Endothelial cell of umbilical vein (primary cell): Measurements from ENCODE around the gene KCNA2. TPM values are rescaled to one million over a fixed set of nuclear protein-coding genes. Genes with fewer than 3 reads are reported as not detected.

Experiments used
- BruUV-seq: library from RNA; stranded (reverse); fragments of 400-500 nt; replicated peaks from 2 replicates; lab custom pipeline; 2021; lab: Mats Ljungman, UMichigan
- CTCF ChIA-PET: fragments of 300-600, 350-600 bp; sonication (Branson Sonifier 250); formaldehyde crosslinking; loops from one replicate; lab custom pipeline; 2021; ENCODE audit warnings: antibody characterized with exemption, inconsistent platforms; lab: Charles Lee
- POLR2A ChIA-PET: fragments of 300-600, 350-600 bp; sonication (Branson Sonifier 250); formaldehyde crosslinking; loops from one replicate; lab custom pipeline; 2021; ENCODE audit warnings: antibody characterized with exemption, inconsistent platforms; lab: Charles Lee
- DNase-seq: peaks from one replicate; pipeline ENCODE4 v3.0.0-alpha.2; 2011; ENCODE audit warnings: low read depth, low spot score
- FAIRE-seq: peaks from 2 replicates; lab custom pipeline; 2011; peaks lifted over from hg19 to GRCh38; lab: Jason Lieb, UNC
- H2AFZ ChIP-seq: 2 replicates; pipeline ENCODE4 v1.6.0; 2012; ENCODE audit warnings: low read depth, low read length, control low read depth, inconsistent platforms
- H3K27ac ChIP-seq: 2 replicates; pipeline ENCODE4 v1.5.1; 2011; ENCODE audit warnings: low read depth, mild to moderate bottlenecking, control low read depth, low read length, moderate library complexity; ENCODE audit not compliant: insufficient read depth
- H3K27me3 ChIP-seq, 2 experiments: 2 replicates each; pipeline versions ENCODE4 v1.6.0 to v1.6.1; 2011; ENCODE audit warnings: low read length in 2 of 2, mixed read lengths in 1 of 2; ENCODE audit not compliant: control insufficient read depth in 2 of 2, insufficient read depth in 2 of 2
- H3K36me3 ChIP-seq, 2 experiments: 2 replicates in 1 of 2; 3 replicates in 1 of 2; pipeline ENCODE4 v1.5.1; 2011; ENCODE audit warnings: low read length in 2 of 2, mild to moderate bottlenecking in 1 of 2, moderate library complexity in 1 of 2; ENCODE audit not compliant: control insufficient read depth in 2 of 2, insufficient read depth in 2 of 2; ENCODE audit errors: extremely low read depth in 1 of 2
- H3K4me1 ChIP-seq: 3 replicates; pipeline ENCODE4 v1.5.1; 2011; ENCODE audit warnings: mild to moderate bottlenecking, low read length; ENCODE audit not compliant: control insufficient read depth, insufficient read depth; ENCODE audit errors: extremely low read depth
- H3K4me2 ChIP-seq: 2 replicates; pipeline ENCODE4 v1.6.1; 2011; ENCODE audit warnings: low read length, control low read depth, mixed read lengths; ENCODE audit not compliant: insufficient read depth
- H3K4me3 ChIP-seq, 3 experiments: fragments of 200-600 bp in 1 of 3; sonication (generic), shearing (Covaris generic) in 1 of 3; replicated peaks in 1 of 3; 2 replicates each; pipeline ENCODE4 v1.5.1; 2011 to 2016; ENCODE audit warnings: control low read depth in 3 of 3, low read length in 3 of 3, mild to moderate bottlenecking in 2 of 3, inconsistent platforms in 1 of 3, low read depth in 1 of 3, moderate library complexity in 1 of 3; ENCODE audit not compliant: insufficient read depth in 1 of 3
- H3K79me2 ChIP-seq: 2 replicates; pipeline ENCODE4 v1.6.0; 2012; ENCODE audit warnings: low read length, inconsistent platforms; ENCODE audit not compliant: control insufficient read depth, insufficient read depth
- H3K9ac ChIP-seq: replicated peaks from 2 replicates; pipeline ENCODE3; 2011; ENCODE audit warnings: low read length, control low read depth; ENCODE audit not compliant: insufficient read depth; ENCODE audit errors: extremely low read depth
- H3K9me1 ChIP-seq: replicated peaks from 3 replicates; pipeline ENCODE4 v1.6.0; 2011; ENCODE audit warnings: mild to moderate bottlenecking, low read length; ENCODE audit not compliant: control insufficient read depth, insufficient read depth; ENCODE audit errors: extremely low read depth
- H3K9me3 ChIP-seq: replicated peaks from 2 replicates; pipeline ENCODE4 v1.5.1; 2012; ENCODE audit warnings: low read length, inconsistent platforms; ENCODE audit not compliant: control insufficient read depth, insufficient read depth
- H4K20me1 ChIP-seq: replicated peaks from 2 replicates; pipeline ENCODE3; 2011; ENCODE audit warnings: mild to moderate bottlenecking, low read length; ENCODE audit not compliant: control insufficient read depth, insufficient read depth; ENCODE audit errors: extremely low read depth
- EZH2 ChIP-seq: IDR thresholded peaks from 2 replicates; pipeline ENCODE4 v1.6.1; 2012; ENCODE audit warnings: borderline replicate concordance, low read depth, mild to moderate bottlenecking, moderate library complexity, low read length, inconsistent platforms; ENCODE audit not compliant: severe bottlenecking
- FOS ChIP-seq: IDR thresholded peaks from 2 replicates; pipeline ENCODE4 v1.6.1; 2011; ENCODE audit warnings: mild to moderate bottlenecking, low read length, moderate library complexity, borderline replicate concordance; ENCODE audit not compliant: insufficient read depth
- GATA2 ChIP-seq: IDR thresholded peaks from 2 replicates; pipeline ENCODE4 v1.7.0; 2011; ENCODE audit warnings: low read depth, mild to moderate bottlenecking, moderate library complexity, mixed read lengths, low read length; ENCODE audit not compliant: insufficient read length, insufficient read depth
- JUN ChIP-seq: IDR thresholded peaks from 2 replicates; pipeline ENCODE4 v1.6.1; 2011; ENCODE audit warnings: borderline replicate concordance, low read depth; ENCODE audit not compliant: insufficient read length, insufficient read depth
- MYC ChIP-seq: IDR thresholded peaks from one replicate; pipeline ENCODE4 v1.6.1; 2011; ENCODE audit warnings: mild to moderate bottlenecking, low read depth, low read length
- POLR2A ChIP-seq: IDR thresholded peaks from 2 replicates; pipeline ENCODE4 v1.6.1; 2012; ENCODE audit warnings: low read depth, mild to moderate bottlenecking, control low read depth, low read length
- POLR2AphosphoS5 ChIP-seq: IDR thresholded peaks from 2 replicates; pipeline ENCODE4 v1.6.1; 2012; ENCODE audit warnings: low read depth, mild to moderate bottlenecking, control low read depth, low read length, moderate library complexity; ENCODE audit not compliant: insufficient read depth
- dilution Hi-C: fragments of 300-500 bp; cut with MboI; formaldehyde crosslinking; loops from one replicate; pipeline ENCODE4 v1.15.0; 2019; ENCODE audit warnings: low sequenced_read_pairs; ENCODE audit not compliant: extremely low pct_ligation_motif_present
- intact Hi-C: fragments of 100-400 bp; cut with micrococcal nuclease; formaldehyde crosslinking; loops from one replicate; pipeline ENCODE4 v1.10.0; 2022
- polyA plus RNA-seq, 4 experiments: library from polyadenylated mRNA; depleted of rRNA in 3 of 4; stranded (reverse) in 3 of 4; unstranded in 1 of 4; fragments of >200 nt; gene quantifications; 2 replicates each; pipeline versions ENCODE4 v1.2.1 to v1.2.3, GENCODE V29; 2011 to 2012; ENCODE audit warnings: missing spikeins in 1 of 4
- total RNA-seq: library from RNA; stranded (reverse); gene quantifications from 2 replicates; pipeline ENCODE4 v1.2.3, GENCODE V29; 2021
- TF ChIP-seq, protein P1 (sequence below), 2 donors: IDR thresholded peaks; 1 replicate in 1 of 2; 2 replicates in 1 of 2; pipeline ENCODE4 v1.5.1; 2011; ENCODE audit warnings: low read length in 2 of 2, mild to moderate bottlenecking in 2 of 2, moderate library complexity in 2 of 2, control low read depth in 1 of 2, inconsistent platforms in 1 of 2, low read depth in 1 of 2; ENCODE audit not compliant: insufficient read depth in 1 of 2; ENCODE audit errors: extremely low read depth in 1 of 2
- TF ChIP-seq, protein P2 (sequence below): IDR thresholded peaks from 2 replicates; pipeline ENCODE4 v1.6.1; 2011; ENCODE audit not compliant: insufficient read depth, insufficient read length

Gene KCNA2
- total and polyA plus RNA-seq, 2 donors (not counting 3 experiments of a cell fraction or from before 2014, with no cell fraction given) = not detected

DNA sequence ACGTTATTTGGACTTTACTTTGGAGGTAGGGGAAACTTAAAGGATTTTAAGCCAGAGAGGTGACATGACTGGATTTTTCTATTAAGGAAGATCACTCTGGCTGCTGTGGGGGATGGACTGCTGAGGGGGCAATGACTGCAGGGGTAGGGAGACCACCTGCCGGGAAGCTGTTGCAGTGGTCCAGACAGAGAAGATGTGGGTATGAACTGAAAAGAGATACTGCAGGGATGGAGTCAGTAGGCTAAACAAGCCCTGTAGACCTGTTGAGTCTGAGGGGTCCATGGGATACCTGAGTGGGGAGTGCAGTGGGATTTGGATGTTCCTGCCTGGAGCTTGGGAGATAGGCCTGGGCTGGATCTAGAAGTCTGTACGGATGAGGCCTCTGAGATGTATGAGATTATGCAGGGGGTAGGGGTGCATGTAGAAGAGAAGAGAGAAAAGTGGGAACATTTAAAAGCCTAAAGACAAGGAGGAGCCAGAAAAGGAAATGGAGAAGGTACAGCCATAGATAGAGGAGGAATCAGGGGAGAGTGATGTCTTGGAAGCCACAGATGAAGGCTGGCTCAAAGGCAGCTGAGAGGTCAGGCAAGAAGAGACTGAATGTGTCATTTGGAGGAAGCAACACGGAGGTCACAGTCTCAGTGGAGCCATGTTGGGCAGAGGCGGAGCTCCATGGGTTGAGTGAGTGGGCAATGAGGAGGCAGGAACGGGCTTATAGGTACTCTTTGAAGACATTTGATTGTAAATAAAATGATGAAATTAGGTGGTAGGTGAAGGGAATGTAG is 25.9 kb upstream of the KCNA2 start:
- FAIRE-seq (no peak), DNase-seq (no peak)
- ChIA-PET POLR2A (no interaction called here), CTCF (interaction anchor here (1.1 to 2.2 kb wide), 3 partner anchors 133 to 152 kb away, joined by 4 to 15 read pairs (median 5); no protein-coding TSS in a partner anchor)
- Histone ChIP-seq H2AFZ (no peak overlapping the region), H3K9me3 (no peaks in the 10 kb centered on the region), H3K4me2 (no peak overlapping the region), H3K4me1 (no peaks in the 10 kb centered on the region), H3K9ac (no peak overlapping the region), H3K9me1 (no peaks in the 10 kb centered on the region), H3K36me3 (no peaks in the 10 kb centered on the region), H3K4me3 (no peak overlapping the region), H3K27ac (no peak overlapping the region), H3K79me2 (no peaks in the 10 kb centered on the region), H3K27me3 (peaks cover 0 to 2% of the 10 kb centered on the region in 2 experiments), H4K20me1 (no peaks in the 10 kb centered on the region)
- dilution Hi-C loops (no loop called here), intact Hi-C loops (no loop called here)
- no TSS peak for BruUV-seq
- TF ChIP-seq POLR2A = no peak
- TF ChIP-seq EZH2 = no peak
- TF ChIP-seq POLR2AphosphoS5 = no peak
- TF ChIP-seq JUN = no peak
- TF ChIP-seq FOS = no peak
- TF ChIP-seq, protein P1, sequence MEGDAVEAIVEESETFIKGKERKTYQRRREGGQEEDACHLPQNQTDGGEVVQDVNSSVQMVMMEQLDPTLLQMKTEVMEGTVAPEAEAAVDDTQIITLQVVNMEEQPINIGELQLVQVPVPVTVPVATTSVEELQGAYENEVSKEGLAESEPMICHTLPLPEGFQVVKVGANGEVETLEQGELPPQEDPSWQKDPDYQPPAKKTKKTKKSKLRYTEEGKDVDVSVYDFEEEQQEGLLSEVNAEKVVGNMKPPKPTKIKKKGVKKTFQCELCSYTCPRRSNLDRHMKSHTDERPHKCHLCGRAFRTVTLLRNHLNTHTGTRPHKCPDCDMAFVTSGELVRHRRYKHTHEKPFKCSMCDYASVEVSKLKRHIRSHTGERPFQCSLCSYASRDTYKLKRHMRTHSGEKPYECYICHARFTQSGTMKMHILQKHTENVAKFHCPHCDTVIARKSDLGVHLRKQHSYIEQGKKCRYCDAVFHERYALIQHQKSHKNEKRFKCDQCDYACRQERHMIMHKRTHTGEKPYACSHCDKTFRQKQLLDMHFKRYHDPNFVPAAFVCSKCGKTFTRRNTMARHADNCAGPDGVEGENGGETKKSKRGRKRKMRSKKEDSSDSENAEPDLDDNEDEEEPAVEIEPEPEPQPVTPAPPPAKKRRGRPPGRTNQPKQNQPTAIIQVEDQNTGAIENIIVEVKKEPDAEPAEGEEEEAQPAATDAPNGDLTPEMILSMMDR (IDR thresholded peaks at IDR 0.05; ENCODE audit: extremely low read depth in 1 of 2, insufficient read depth in 1 of 2, low read depth in 1 of 2, low read length in 2 of 2) = no peak
- TF ChIP-seq GATA2 = no peak
- no peak for TF ChIP-seq MYC
- TF ChIP-seq, protein P2, sequence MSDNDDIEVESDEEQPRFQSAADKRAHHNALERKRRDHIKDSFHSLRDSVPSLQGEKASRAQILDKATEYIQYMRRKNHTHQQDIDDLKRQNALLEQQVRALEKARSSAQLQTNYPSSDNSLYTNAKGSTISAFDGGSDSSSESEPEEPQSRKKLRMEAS = no peak
